Spleen (tissue), 11 donors: Measurements from ENCODE around the gene NYAP1. TPM values are rescaled to one million over a fixed set of nuclear protein-coding genes. Genes with fewer than 3 reads are reported as not detected.

ENCODE experiments used
- DNase-seq: peaks from one replicate; pipeline ENCODE4 v3.0.0-alpha.2; 2020
- H3K27ac ChIP-seq, 8 donors: fragments of 200-600 bp; sonication (generic) in 7 of 8; 1 replicate in 4 of 8; 2 replicates in 4 of 8; pipeline versions ENCODE4 v1.5.0 to v1.8.0; 2016 to 2021; ENCODE audit warnings: inconsistent platforms in 4 of 8, mild to moderate bottlenecking in 4 of 8, moderate library complexity in 1 of 8
- H3K27me3 ChIP-seq, 7 donors: fragments of 200-600 bp; sonication (generic) in 6 of 7; replicated peaks in 1 of 7; 1 replicate in 4 of 7; 2 replicates in 3 of 7; pipeline versions ENCODE4 v1.5.0 to v1.8.0; 2016 to 2021; ENCODE audit warnings: inconsistent platforms in 3 of 7, mild to moderate bottlenecking in 1 of 7
- H3K36me3 ChIP-seq, 6 donors: fragments of 200-600 bp; sonication (generic) in 5 of 6; 1 replicate in 4 of 6; 2 replicates in 2 of 6; pipeline versions ENCODE4 v1.5.0 to v1.8.0; 2016 to 2021; ENCODE audit warnings: inconsistent platforms in 2 of 6
- H3K4me1 ChIP-seq, 6 donors: fragments of 200-600 bp; sonication (generic) in 5 of 6; 1 replicate in 3 of 6; 2 replicates in 3 of 6; pipeline versions ENCODE4 v1.5.0 to v1.8.0; 2016 to 2021; ENCODE audit warnings: inconsistent platforms in 3 of 6
- H3K4me3 ChIP-seq, 8 donors: fragments of 200-600 bp; sonication (generic) in 7 of 8; 1 replicate in 4 of 8; 2 replicates in 4 of 8; pipeline versions ENCODE4 v1.5.0 to v1.8.0; 2016 to 2021; ENCODE audit warnings: inconsistent platforms in 4 of 8, mild to moderate bottlenecking in 4 of 8, moderate library complexity in 2 of 8
- H3K9me3 ChIP-seq, 8 donors: fragments of 200-600 bp; sonication (generic) in 7 of 8; 1 replicate in 4 of 8; 2 replicates in 4 of 8; pipeline versions ENCODE4 v1.5.0 to v1.8.0; 2016 to 2021; ENCODE audit warnings: inconsistent platforms in 4 of 8
- CTCF ChIP-seq, 11 experiments: fragments of 200-600 bp in 7 of 11; fragments of 450-650 bp in 4 of 11; sonication (generic) in 4 of 11; IDR thresholded peaks in 8 of 11; conservative IDR thresholded peaks in 3 of 11; 1 replicate in 7 of 11; 2 replicates in 4 of 11; pipeline versions ENCODE4 v1.4.0 to v1.8.0; 2016 to 2021; ENCODE audit warnings: antibody characterized with exemption in 11 of 11, inconsistent platforms in 4 of 11, mild to moderate bottlenecking in 1 of 11
- POLR2A ChIP-seq, 3 donors: fragments of 450-650 bp; IDR thresholded peaks; one replicate each; pipeline ENCODE4 v1.5.1; 2017; ENCODE audit warnings: antibody characterized with exemption in 3 of 3, mild to moderate bottlenecking in 1 of 3
- POLR2AphosphoS5 ChIP-seq, 3 donors: sonication (generic); formaldehyde crosslinking; IDR thresholded peaks; one replicate each; pipeline ENCODE4 v1.5.1; 2017; ENCODE audit warnings: antibody characterized with exemption in 3 of 3
- WGBS, 5 donors: extraction: QIAGEN DNeasy Blood & Tissue Kit in 3 of 5; methylation state at CpG; one replicate each; pipeline versions ENCODE4 v1.1.5 to v1.1.7; 2013 to 2018; 5-methylcytosine and 5-hydroxymethylcytosine counted together
- intact Hi-C: fragments of 100-400 bp; cut with DNase I; formaldehyde crosslinking; loops from one replicate; pipeline ENCODE4 v1.15.0; 2023; ENCODE audit warnings: low total_unique reads
- polyA plus RNA-seq, 3 donors: library from polyadenylated mRNA; stranded (reverse); fragments of 200-250 nt; gene quantifications; one replicate each; pipeline ENCODE4 v1.2.1, GENCODE V29; 2013
- total RNA-seq, 7 donors: library from RNA; depleted of rRNA in 3 of 7; stranded (reverse); fragments of >200 nt in 3 of 7; fragmentation: NEBNext Ultra II Directional in 4 of 7; extraction: Animal tissue kit (Norgen Biotek cat#: 25700) in 4 of 7; gene quantifications; one replicate each; pipeline versions ENCODE4 v1.1.0 to v1.2.1, GENCODE V29; 2016 to 2021
- donor health status: healthy with polysubstance abuse.
- donor health status: DM: no; HTN: no; CAD: no; lungs with moderate emphysema.
- donor health status: DM: no; HTN: no; CAD: no.
- donor health status: Bipolar disorder and iron deficiency.
- donor health status: healthy.
- donor health status: DM: no; HTN: no; CAD: no.
- donor health status: DM: yes; HTN: yes; CAD: no.

NYAP1 gene
- total and polyA plus RNA-seq, 10 donors = 0.07 to 2.1 (median 0.70) TPM; not detected in 1

GRCh38 chr7:100465702-100466311 is 17.9 kb upstream of the NYAP1 start:
- 15 to 49% (median 27%) methylated on average over 10 to 17 of the region's 17 CpGs for WGBS, 5 donors
- intact Hi-C loops = no loop called here
- no peaks in the 10 kb centered on the region for H3K27me3 ChIP-seq
- TF ChIP-seq POLR2A (IDR thresholded peaks at IDR 0.05) (no peak), CTCF (IDR thresholded peaks at IDR 0.05 in 8 of 11, conservative IDR thresholded peaks at IDR 0.05 in 3 of 11) (peak in 10 of 11 experiments; percentile 15 to 75 (median 56)), POLR2AphosphoS5 (IDR thresholded peaks at IDR 0.05) (peak; percentile 64 to 83 (median 76))
- H3K9me3 ChIP-seq = no peaks in the 10 kb centered on the region
- H3K4me3 ChIP-seq = no peak overlapping the region
- H3K27ac ChIP-seq = peak overlapping the region in 5 of 8 donors; percentile 31 to 60 (median 48)
- H3K36me3 ChIP-seq = peaks cover 0 to 97% (median 44%) of the 10 kb centered on the region in 6 donors
- H3K4me1 ChIP-seq = peaks cover 13 to 62% (median 35%) of the 10 kb centered on the region in 6 donors
- peak; percentile 84 for DNase-seq

GRCh38 chr7:100466653-100467605 is 16.8 kb upstream of the NYAP1 start:
- DNase-seq = no peak
- Histone ChIP-seq H3K36me3 (peaks cover 0 to 97% (median 45%) of the 10 kb centered on the region in 6 donors), H3K9me3 (no peaks in the 10 kb centered on the region), H3K4me3 (no peak overlapping the region), H3K27me3 (no peaks in the 10 kb centered on the region), H3K27ac (peak overlapping the region in 2 of 8 donors; percentile 21 to 60), H3K4me1 (peaks cover 13 to 73% (median 38%) of the 10 kb centered on the region in 6 donors)
- TF ChIP-seq CTCF (IDR thresholded peaks at IDR 0.05 in 8 of 11, conservative IDR thresholded peaks at IDR 0.05 in 3 of 11) = no peak
- no peak for TF ChIP-seq POLR2A (IDR thresholded peaks at IDR 0.05)
- TF ChIP-seq POLR2AphosphoS5 (IDR thresholded peaks at IDR 0.05) = peak in 2 of 3 donors; percentile 38 to 69
- intact Hi-C loops = no loop called here
- 82 to 90% (median 84%) methylated on average over 30 to 32 of the region's 32 CpGs for WGBS, 5 donors

- no peaks in the 10 kb centered on the region for H3K9me3 ChIP-seq
- TF ChIP-seq POLR2AphosphoS5 (IDR thresholded peaks at IDR 0.05) (peak in 1 of 3 donors; percentile 47), POLR2A (IDR thresholded peaks at IDR 0.05) (no peak), CTCF (IDR thresholded peaks at IDR 0.05 in 8 of 11, conservative IDR thresholded peaks at IDR 0.05 in 3 of 11) (no peak)
- H3K4me1 ChIP-seq = peaks cover 17 to 82% (median 45%) of the 10 kb centered on the region in 6 donors
- 69 to 82% (median 74%) methylated on average over 13 to 22 of the region's 22 CpGs for WGBS, 5 donors
- peak; percentile 76 for DNase-seq
- peak overlapping the region in 2 of 8 donors; percentile 21 to 28 for H3K27ac ChIP-seq
- no peak overlapping the region for H3K4me3 ChIP-seq
- H3K27me3 ChIP-seq = no peaks in the 10 kb centered on the region
- intact Hi-C loops = loop anchor here (2.0 kb wide), 1 partner anchor 95 kb away; no protein-coding TSS in a partner anchor
- H3K36me3 ChIP-seq = peaks cover 0 to 97% (median 46%) of the 10 kb centered on the region in 6 donors
Measured at GRCh38 chr7:100467638-100468373, 15.9 kb upstream of the NYAP1 start.
